Hepatic stellate cell (primary cell): ENCODE measurements around the gene PARD3.

Experiments
- DNase-seq: peaks from one replicate; pipeline ENCODE4 v3.0.0; 2011; ENCODE audit warnings: low spot score

Gene PARD3

GRCh38 chr10:34340934-34341333, 474.2 kb downstream of the PARD3 start:
- DNase-seq: no peak

DNA sequence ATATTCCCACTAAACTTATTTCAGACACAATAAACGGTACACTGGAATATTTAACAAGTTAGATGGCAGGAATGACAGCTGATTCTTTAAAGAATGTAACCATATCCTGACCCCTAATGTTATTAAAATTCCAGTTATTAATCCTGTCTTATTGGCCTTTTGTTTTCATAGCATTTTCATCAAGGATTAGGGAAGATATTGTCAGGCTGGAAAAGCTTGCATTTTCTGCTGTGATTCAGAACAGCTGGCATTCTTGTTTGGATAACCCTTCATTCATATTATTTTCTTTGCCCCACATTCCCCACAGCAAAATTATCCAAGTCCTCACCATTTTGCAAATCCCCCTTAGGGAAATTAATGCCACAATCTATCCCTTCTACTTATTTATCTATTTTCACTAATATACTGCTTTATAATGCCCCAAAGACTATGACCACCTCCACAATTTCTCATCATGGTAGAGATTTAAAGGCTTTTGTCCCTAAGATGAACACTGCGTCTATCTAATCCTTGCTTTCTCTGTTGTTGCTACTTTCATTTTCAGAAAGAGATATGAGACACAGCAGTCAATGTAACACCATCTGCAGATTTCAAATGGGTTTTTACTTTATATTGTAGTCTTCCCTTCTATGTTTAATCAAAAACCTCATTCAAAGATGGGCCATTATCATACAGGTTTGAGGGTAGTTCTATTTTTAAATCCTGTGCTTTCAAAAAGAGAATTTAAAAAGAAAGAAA, 475.1 kb downstream of the PARD3 start:
- DNase-seq: no peak

- DNase-seq: no peak
These were observed 477.2 kb downstream of the PARD3 start for GRCh38 chr10:34337917-34338316.

GRCh38 chr10:34335960-34336690, 479.0 kb downstream of the PARD3 start:
- no peak for DNase-seq

DNA sequence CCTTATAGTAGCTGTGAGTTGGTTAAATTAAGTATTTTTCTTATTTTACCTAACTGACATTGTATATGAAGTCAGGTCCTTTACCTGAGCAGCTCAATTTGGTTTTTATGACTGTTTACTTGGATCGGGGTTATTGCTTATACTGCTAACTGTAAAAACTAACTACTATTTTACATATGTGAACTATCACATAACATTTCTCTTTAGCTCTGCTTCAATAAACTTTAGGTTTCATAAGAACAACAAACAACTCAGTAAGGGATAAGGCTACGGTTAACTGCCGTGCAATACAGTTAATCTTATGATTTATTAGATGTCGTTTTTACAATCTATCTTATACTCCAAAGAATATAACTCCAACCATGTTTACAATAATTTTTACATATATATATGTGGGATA, 480.2 kb downstream of the PARD3 start:
- no peak for DNase-seq

GRCh38 chr10:34333513-34333912, 481.6 kb downstream of the PARD3 start:
- DNase-seq: no peak

GRCh38 chr10:34327184-34327583, 487.9 kb downstream of the PARD3 start:
- no peak for DNase-seq

GRCh38 chr10:34323192-34323591, 491.9 kb downstream of the PARD3 start:
- no peak for DNase-seq

GRCh38 chr10:34320265-34320664, 494.8 kb downstream of the PARD3 start:
- no peak for DNase-seq

- DNase-seq: peak; percentile 24
These were observed 495.8 kb downstream of the PARD3 start for GRCh38 chr10:34319197-34319846.

- no peak for DNase-seq
These were observed 498.9 kb downstream of the PARD3 start for GRCh38 chr10:34316154-34316553.

DNA sequence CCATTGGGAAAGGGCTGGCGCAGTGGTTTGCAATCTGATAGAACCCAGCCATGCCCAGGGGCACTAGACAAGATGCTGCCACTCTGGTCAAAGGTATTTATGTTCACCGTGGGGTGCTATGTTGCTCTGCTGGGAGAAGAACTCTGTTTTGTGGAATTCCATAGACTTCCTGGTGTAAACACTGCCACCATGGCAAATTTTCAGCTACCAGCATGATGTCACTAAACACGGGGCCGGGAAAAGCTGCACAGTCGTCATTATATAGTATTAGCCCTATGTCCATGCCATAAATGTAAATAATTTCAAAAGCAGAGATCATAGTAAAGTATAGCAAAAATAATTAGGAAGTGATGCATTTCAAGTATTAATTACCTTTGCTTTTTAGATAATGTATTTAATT, 500.6 kb downstream of the PARD3 start:
- DNase-seq: no peak

DNA sequence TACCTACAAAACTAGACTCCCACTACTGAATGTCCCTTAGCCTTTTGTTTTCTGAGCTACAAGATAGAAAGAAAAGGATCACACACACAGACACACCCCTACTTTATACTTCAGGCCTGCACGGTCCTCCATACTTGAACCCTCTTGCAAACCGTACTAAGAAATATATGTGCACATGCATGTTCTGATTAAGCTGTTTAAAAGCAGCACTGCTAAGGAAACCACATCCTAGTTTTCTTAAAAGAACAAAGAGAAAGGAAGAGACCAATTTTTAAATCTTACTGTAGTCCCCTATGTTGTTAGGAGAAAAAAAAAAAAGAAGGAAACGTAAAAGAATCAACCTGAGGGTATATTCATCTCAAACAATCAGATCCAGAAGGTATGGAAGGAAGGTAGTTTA, 501.2 kb downstream of the PARD3 start:
- DNase-seq: no peak

GRCh38 chr10:34313353-34313752, 501.7 kb downstream of the PARD3 start:
- DNase-seq: no peak

GRCh38 chr10:34311679-34312078, 503.4 kb downstream of the PARD3 start:
- DNase-seq: no peak

GRCh38 chr10:34310234-34310633, 504.9 kb downstream of the PARD3 start:
- no peak for DNase-seq

GRCh38 chr10:34305189-34305588, 509.9 kb downstream of the PARD3 start:
- no peak for DNase-seq

DNA sequence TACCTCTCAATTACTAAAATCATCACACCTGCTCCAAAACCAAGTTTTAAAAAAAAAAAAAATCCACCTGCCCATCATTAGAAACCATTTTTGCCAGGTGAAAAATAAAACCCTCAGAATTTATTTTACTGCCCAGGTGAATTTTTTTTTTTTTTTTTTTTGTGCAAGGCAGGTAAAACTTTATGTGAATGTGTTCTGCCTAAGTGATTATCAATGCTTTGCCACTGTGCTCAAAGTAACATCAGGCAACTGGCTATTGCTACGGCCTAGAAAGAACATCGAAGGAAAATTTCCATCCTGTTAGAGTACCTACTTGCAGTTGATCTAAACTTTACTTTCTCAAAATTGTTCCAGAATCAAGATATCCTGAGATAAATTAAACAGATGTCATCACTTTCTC, 512.1 kb downstream of the PARD3 start:
- DNase-seq: no peak

DNA sequence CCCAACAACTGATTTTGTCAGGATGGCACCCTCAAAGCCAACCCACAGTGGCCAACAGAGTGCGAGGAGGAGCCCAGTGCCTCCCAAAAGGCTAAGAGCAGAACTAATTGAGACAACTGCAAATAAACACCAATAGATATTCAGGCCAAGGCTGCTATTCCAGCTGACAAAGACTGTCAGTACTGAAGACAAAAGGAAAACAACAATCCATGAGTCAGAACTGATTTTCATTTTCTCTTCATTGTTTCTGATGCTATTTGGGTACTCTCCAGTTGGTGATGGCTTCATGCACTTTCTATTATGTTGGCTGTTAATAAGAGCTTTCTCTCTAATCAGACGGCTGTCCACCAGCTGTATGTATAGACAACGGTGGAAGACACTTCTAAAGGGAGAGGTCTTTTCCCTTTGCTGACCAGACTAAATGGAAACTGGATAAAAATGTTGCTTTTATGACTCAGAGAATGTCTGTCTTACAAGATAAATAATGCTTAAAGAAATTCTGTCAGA, 515.9 kb downstream of the PARD3 start:
- DNase-seq: peak; percentile 5

- DNase-seq: no peak
These were observed 516.7 kb downstream of the PARD3 start for GRCh38 chr10:34298346-34298818.

GRCh38 chr10:34297541-34298345, 517.4 kb downstream of the PARD3 start:
- DNase-seq: no peak

- peak; percentile 18 for DNase-seq
These were observed 520.0 kb downstream of the PARD3 start for GRCh38 chr10:34295142-34295548.
